ENCODE data around the gene STXBP5. TPM values are rescaled to one million over a fixed set of nuclear protein-coding genes. Genes with fewer than 3 reads are reported as not detected.

The STXBP5 gene
- total and polyA plus RNA-seq, 2 of the 4 experiments (the other 2 are of a cell fraction): 13.2 to 46.4 TPM

GRCh38 chr6:147219463-147219862 lies 15.2 kb downstream of the STXBP5 start:
- intact Hi-C loops (cut with micrococcal nuclease): no loop called here
- Histone ChIP-seq H2BK15ac (ENCODE audit: low read depth, low read length) (no peak overlapping the region), H3K4me3 (ENCODE audit: insufficient read depth, low read depth, low read length) (no peak overlapping the region), H4K91ac (ENCODE audit: insufficient read depth, low read depth, low read length) (no peak overlapping the region), H3K9me1 (ENCODE audit: insufficient read depth, low read length) (0 out of 2 replicates have a peak, but pooled peaks cover 3% of the 10 kb centered on the region), H3K4ac (ENCODE audit: low read depth, low read length) (no peak overlapping the region), H3K9ac (ENCODE audit: low read depth, low read length) (no peak overlapping the region), H4K5ac (ENCODE audit: low read depth, low read length) (no peak overlapping the region), H3K4me1 (ENCODE audit: control insufficient read depth, insufficient read depth, low read length) (peaks cover 8% of the 10 kb centered on the region), H2AFZ (replicated peaks; ENCODE audit: low read length, poor library complexity) (no peak overlapping the region), H2AK9ac (replicated peaks; ENCODE audit: low read depth, low read length, poor library complexity) (no peak overlapping the region), H2BK5ac (ENCODE audit: low read depth, low read length, poor library complexity, severe bottlenecking) (no peak overlapping the region), H3K27me3 (ENCODE audit: control insufficient read depth, insufficient read depth, low read length) (no peaks in the 10 kb centered on the region), H2AK5ac (ENCODE audit: low read depth, low read length) (no peak overlapping the region), H3K4me2 (ENCODE audit: low read depth, low read length) (no peak overlapping the region), H3K79me1 (ENCODE audit: low read depth in 1 of 2, low read length in 2 of 2) (peaks cover 16 to 44% of the 10 kb centered on the region in 2 experiments), H3K23ac (ENCODE audit: low read depth, low read length) (no peak overlapping the region), H3K9me3 (ENCODE audit: control insufficient read depth, insufficient read depth, low read length) (no peaks in the 10 kb centered on the region), H3K56ac (ENCODE audit: extremely low read depth, insufficient read depth, low read length) (no peak overlapping the region), H3K18ac (ENCODE audit: low read depth, low read length) (no peak overlapping the region), H4K20me1 (ENCODE audit: insufficient read depth, low read length) (no peaks in the 10 kb centered on the region), H2BK120ac (ENCODE audit: low read depth, low read length) (no peak overlapping the region), H2BK20ac (ENCODE audit: low read depth, low read length) (no peak overlapping the region), H3K36me3 (ENCODE audit: control insufficient read depth, insufficient read depth, low read length) (peaks cover 7% of the 10 kb centered on the region), H3K27ac (ENCODE audit: insufficient read depth, low read length) (no peak overlapping the region), H4K8ac (ENCODE audit: low read depth in 2 of 2, low read length in 2 of 2) (no peak overlapping the region), H3K14ac (replicated peaks; ENCODE audit: low read depth, low read length) (no peak overlapping the region)
- in situ Hi-C loops (cut with MboI; ENCODE audit: low sequenced_read_pairs): loop anchor here (25.0 kb wide), 1 partner anchor 307 kb away; no protein-coding TSS in a partner anchor
- ATAC-seq (ENCODE audit: low read depth): no peak
- ChIA-PET POLR2A (ENCODE audit: unreplicated experiment) (no interaction called here), CTCF (no interaction called here)
- dilution Hi-C loops (cut with HindIII; ENCODE audit: low sequenced_read_pairs, unreplicated experiment): no loop called here
- no peak for DNase-seq
- no CpG with 5 or more reads among the region's 1 CpG for WGBS, 2 experiments (ENCODE audit: extremely low coverage in 2 of 2, insufficient read length in 1 of 2)
- TF ChIP-seq MAFK (IDR thresholded peaks at IDR 0.05; ENCODE audit: low read depth, low read length) (no peak), BHLHE40 (IDR thresholded peaks at IDR 0.05; ENCODE audit: low read depth, low read length) (no peak), CEBPB (IDR thresholded peaks at IDR 0.05; ENCODE audit: low read depth, low read length) (no peak), SMC3 (IDR thresholded peaks at IDR 0.05; ENCODE audit: low read depth, low read length) (no peak), RFX5 (IDR thresholded peaks at IDR 0.05; ENCODE audit: low read depth, low read length) (no peak), MXI1 (IDR thresholded peaks at IDR 0.05; ENCODE audit: borderline replicate concordance, low read depth, low read length) (no peak), RCOR1 (IDR thresholded peaks at IDR 0.05; ENCODE audit: insufficient replicate concordance, low read length) (no peak)
- no TSS peak for BruUV-seq (replicated peaks)

Measured in IMR-90 (cell line).